Ramos (cell line): ENCODE measurements around the gene NUP160.

ENCODE experiments used
- in situ Hi-C: fragments of 300-500 bp; cut with MboI; formaldehyde crosslinking; loops from one replicate; pipeline ENCODE4 v1.14.3; 2022; ENCODE audit warnings: low sequenced_read_pairs; ENCODE audit not compliant: unreplicated experiment

NUP160 gene

GRCh38 chr11:47731475-47731874 lies 116.7 kb downstream of the NUP160 start:
- in situ Hi-C loops: loop anchor here (25.0 kb wide), 2 partner anchors 94 to 969 kb away; partner anchors contain the start of gene MTCH2
